Metanephros (tissue), 2 donors: Measurements from ENCODE around the gene FLYWCH1. TPM values are rescaled to one million over a fixed set of nuclear protein-coding genes. Genes with fewer than 3 reads are reported as not detected.

ENCODE experiments used
- small RNA-seq: library from RNA; depleted of rRNA; stranded (forward); fragments of <200 nt; gene quantifications from one replicate; pipeline ENCODE3, GENCODE V24; 2014; ENCODE audit warnings: low replicate concordance
- total RNA-seq: library from RNA; depleted of rRNA; stranded (reverse); fragments of >200 nt; gene quantifications from one replicate; pipeline ENCODE4 v1.2.3, GENCODE V29; 2014

Gene FLYWCH1, protein sequence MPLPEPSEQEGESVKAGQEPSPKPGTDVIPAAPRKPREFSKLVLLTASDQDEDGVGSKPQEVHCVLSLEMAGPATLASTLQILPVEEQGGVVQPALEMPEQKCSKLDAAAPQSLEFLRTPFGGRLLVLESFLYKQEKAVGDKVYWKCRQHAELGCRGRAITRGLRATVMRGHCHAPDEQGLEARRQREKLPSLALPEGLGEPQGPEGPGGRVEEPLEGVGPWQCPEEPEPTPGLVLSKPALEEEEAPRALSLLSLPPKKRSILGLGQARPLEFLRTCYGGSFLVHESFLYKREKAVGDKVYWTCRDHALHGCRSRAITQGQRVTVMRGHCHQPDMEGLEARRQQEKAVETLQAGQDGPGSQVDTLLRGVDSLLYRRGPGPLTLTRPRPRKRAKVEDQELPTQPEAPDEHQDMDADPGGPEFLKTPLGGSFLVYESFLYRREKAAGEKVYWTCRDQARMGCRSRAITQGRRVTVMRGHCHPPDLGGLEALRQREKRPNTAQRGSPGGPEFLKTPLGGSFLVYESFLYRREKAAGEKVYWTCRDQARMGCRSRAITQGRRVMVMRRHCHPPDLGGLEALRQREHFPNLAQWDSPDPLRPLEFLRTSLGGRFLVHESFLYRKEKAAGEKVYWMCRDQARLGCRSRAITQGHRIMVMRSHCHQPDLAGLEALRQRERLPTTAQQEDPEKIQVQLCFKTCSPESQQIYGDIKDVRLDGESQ
- 23.8 TPM for total RNA-seq

GRCh38 chr16:2911638-2912329, at the start of gene FLYWCH1:
TSS of gene FLYWCH1 (plus strand) at chr16:2911931. CDS start at chr16:2929686, 17,755 bp downstream.

GRCh38 chr16:2882650-2883457, 28.9 kb upstream of the FLYWCH1 start, which contains the start of gene FLYWCH2:
TSS of gene FLYWCH2 (plus strand) at chr16:2883215. CDS start at chr16:2896450, 13,235 bp downstream.

GRCh38 chr16:2963723-2964474, 52.2 kb downstream of the FLYWCH1 start, which contains the start of gene KREMEN2:
TSS of gene KREMEN2 (plus strand) at chr16:2964275. CDS start at chr16:2964521, 246 bp downstream.

DNA sequence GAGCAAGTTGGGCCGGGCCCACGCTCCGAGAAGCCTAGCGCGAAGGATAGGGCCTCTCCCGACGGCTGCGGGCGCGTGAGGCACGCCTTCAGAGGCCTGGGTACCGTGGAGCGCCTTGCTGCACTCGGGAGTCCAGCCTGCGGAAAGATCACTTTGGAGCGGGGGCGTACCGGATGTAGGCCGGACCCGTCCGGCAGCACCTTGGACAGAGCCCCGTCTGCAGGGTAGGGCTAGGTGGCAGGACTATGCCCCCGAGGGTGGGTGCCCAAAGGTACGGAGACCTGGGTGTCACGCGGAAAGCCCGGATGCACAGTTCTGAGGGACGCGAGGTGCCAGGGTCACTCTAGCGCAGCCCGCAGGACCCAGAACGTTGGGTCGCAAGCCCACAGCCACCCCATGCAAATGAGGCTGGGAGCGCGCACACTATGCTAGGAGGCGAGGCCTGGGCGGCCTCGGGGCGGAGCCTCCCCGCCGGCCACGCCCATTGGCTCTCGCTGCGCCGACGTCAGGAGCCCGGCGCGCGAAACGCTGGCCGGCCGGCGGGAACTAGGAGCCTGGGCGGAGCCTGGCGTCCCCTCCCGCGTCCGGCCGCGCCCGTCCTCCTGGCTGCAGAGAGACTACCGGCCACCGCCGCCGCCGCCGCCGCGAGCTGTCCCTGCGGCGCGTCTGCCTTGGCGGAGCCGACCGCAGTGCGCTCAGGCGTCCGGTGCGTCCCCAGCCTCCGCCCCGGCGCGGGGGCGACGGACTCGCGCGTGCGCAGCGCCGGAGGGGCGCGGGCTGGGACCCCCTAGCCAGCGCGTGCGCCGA, 57.2 kb downstream of the FLYWCH1 start, which contains the start of gene PAQR4:
Gene PAQR4 (plus strand): TSS at position 611 of the 807 bp plus-strand sequence. CDS start 327 bp downstream, outside the sequence.

GRCh38 chr16:2980227-2981176, 68.8 kb downstream of the FLYWCH1 start, which contains the start of gene PKMYT1:
TSS of gene PKMYT1 (minus strand) at chr16:2980446. CDS start at chr16:2979657, 789 bp downstream.

Small RNA genes within 50 kb of the gene (small RNA-seq; reads per million reads assigned to genes)
- gene LINC00514, result not detected

Other genes starting within 250 kb of the FLYWCH1 start
- 19.6 TPM for gene KCTD5, start 229.4 kb upstream of the FLYWCH1 start, total RNA-seq
- gene PRSS27, start 191.7 kb upstream of the FLYWCH1 start, total RNA-seq, result 0.47 TPM
- gene SRRM2, start 159.3 kb upstream of the FLYWCH1 start, total RNA-seq, result 260 TPM
- gene ELOB, start 134.7 kb upstream of the FLYWCH1 start, total RNA-seq, result 166 TPM
- 1.2 TPM for gene PRSS33, start 124.4 kb upstream of the FLYWCH1 start, total RNA-seq
- not detected for gene PRSS41, start 113.5 kb upstream of the FLYWCH1 start, total RNA-seq
- gene PRSS21, start 94.7 kb upstream of the FLYWCH1 start, total RNA-seq, result not detected
- 0.70 TPM for gene ZG16B, start 81.6 kb upstream of the FLYWCH1 start, total RNA-seq
- 4.1 TPM for gene PRSS22, start 53.8 kb upstream of the FLYWCH1 start, total RNA-seq
- gene FLYWCH2, start 28.7 kb upstream of the FLYWCH1 start, total RNA-seq, result 44.1 TPM
- gene KREMEN2, start 52.3 kb downstream of the FLYWCH1 start, total RNA-seq, result 2.9 TPM
- 5.2 TPM for gene PAQR4, start 57.4 kb downstream of the FLYWCH1 start, total RNA-seq
- gene PKMYT1, start 68.5 kb downstream of the FLYWCH1 start, total RNA-seq, result 8.6 TPM
- 2.5 TPM for gene CLDN9, start 101.0 kb downstream of the FLYWCH1 start, total RNA-seq
- 7.6 TPM for gene CLDN6, start 106.3 kb downstream of the FLYWCH1 start, total RNA-seq
- 25.6 TPM for gene TNFRSF12A, start 108.4 kb downstream of the FLYWCH1 start, total RNA-seq
- 25.4 TPM for gene HCFC1R1, start 112.0 kb downstream of the FLYWCH1 start, total RNA-seq
- gene THOC6, start 112.1 kb downstream of the FLYWCH1 start, total RNA-seq, result 18.2 TPM
- gene BICDL2, start 125.0 kb downstream of the FLYWCH1 start, total RNA-seq, result 3.3 TPM
- gene MMP25, start 134.6 kb downstream of the FLYWCH1 start, total RNA-seq, result 4.4 TPM
- gene IL32, start 153.7 kb downstream of the FLYWCH1 start, total RNA-seq, result 44.8 TPM
- gene ZSCAN10, start 187.4 kb downstream of the FLYWCH1 start, total RNA-seq, result 0.12 TPM
- gene ZNF205, start 200.7 kb downstream of the FLYWCH1 start, total RNA-seq, result 19.0 TPM
- 13.0 TPM for gene ZNF213, start 223.1 kb downstream of the FLYWCH1 start, total RNA-seq